Measurements from ENCODE around the gene APOD. TPM values are rescaled to one million over a fixed set of nuclear protein-coding genes. Genes with fewer than 3 reads are reported as not detected.
A peak's percentile ranks its signal among the peaks of the same experiment; 100 is the strongest.
"Not testable (repeated sequence)": the region's sequence is repeated elsewhere in the genome, so short reads cannot be mapped to it uniquely, and the experiment has no call there.

The APOD gene
- total RNA-seq, 1 donor from 2014 or later = 1.8 TPM

GRCh38 chr3:195623217-195623965, 39.7 kb upstream of the APOD start:
- not testable (repeated sequence) for H3K9me3 Mint-ChIP-seq; H3K36me3 Mint-ChIP-seq (ENCODE audit: low read depth); DNase-seq; H3K27me3 Mint-ChIP-seq; H3K27ac Mint-ChIP-seq; H3K4me3 Mint-ChIP-seq
- intact Hi-C loops (cut with micrococcal nuclease) = loop anchor here (10.0 kb wide), 1 partner anchor 231 kb away; no protein-coding TSS in a partner anchor
- peaks cover 18% of the 10 kb centered on the region for H3K4me1 Mint-ChIP-seq

GRCh38 chr3:195622523-195623170, 38.9 kb upstream of the APOD start:
- Mint-ChIP-seq H3K4me1 (peaks cover 16% of the 10 kb centered on the region), H3K27ac (peak overlapping the region; percentile 29)
- H3K36me3 Mint-ChIP-seq (ENCODE audit: low read depth); H3K27me3 Mint-ChIP-seq; DNase-seq; H3K9me3 Mint-ChIP-seq; H3K4me3 Mint-ChIP-seq: not testable (repeated sequence)
- intact Hi-C loops (cut with micrococcal nuclease) = loop anchor here (10.0 kb wide), 1 partner anchor 232 kb away; no protein-coding TSS in a partner anchor

GRCh38 chr3:195622012-195622411, 38.3 kb upstream of the APOD start:
- intact Hi-C loops (cut with micrococcal nuclease) = loop anchor here (10.0 kb wide), 1 partner anchor 233 kb away; no protein-coding TSS in a partner anchor
- not testable (repeated sequence) for H3K9me3 Mint-ChIP-seq
- peaks cover 12% of the 10 kb centered on the region for H3K4me1 Mint-ChIP-seq

GRCh38 chr3:195621095-195621494, 37.4 kb upstream of the APOD start:
- H3K27me3 Mint-ChIP-seq; DNase-seq; H3K27ac Mint-ChIP-seq; H3K9me3 Mint-ChIP-seq; H3K36me3 Mint-ChIP-seq (ENCODE audit: low read depth); H3K4me3 Mint-ChIP-seq: not testable (repeated sequence)
- intact Hi-C loops (cut with micrococcal nuclease) = loop anchor here (10.0 kb wide), 1 partner anchor 234 kb away; no protein-coding TSS in a partner anchor
- peaks cover 11% of the 10 kb centered on the region for H3K4me1 Mint-ChIP-seq

More at GRCh38 chr3:195622012-195622411, 38.3 kb upstream of the APOD start:
- not testable (repeated sequence) for DNase-seq; H3K4me3 Mint-ChIP-seq; H3K27me3 Mint-ChIP-seq; H3K36me3 Mint-ChIP-seq (ENCODE audit: low read depth)
- H3K27ac Mint-ChIP-seq = peak overlapping the region; percentile 67

- not testable (repeated sequence) for H3K27me3 Mint-ChIP-seq; H3K36me3 Mint-ChIP-seq (ENCODE audit: low read depth); DNase-seq; H3K4me3 Mint-ChIP-seq; H3K9me3 Mint-ChIP-seq
- peak overlapping the region; percentile 65 for H3K27ac Mint-ChIP-seq
- intact Hi-C loops (cut with micrococcal nuclease) = loop anchor here (10.0 kb wide), 1 partner anchor 234 kb away; no protein-coding TSS in a partner anchor
- H3K4me1 Mint-ChIP-seq = peaks cover 11% of the 10 kb centered on the region
These were observed 36.7 kb upstream of the APOD start for GRCh38 chr3:195620476-195620875.

GRCh38 chr3:195619591-195620369, 36.0 kb upstream of the APOD start:
- intact Hi-C loops (cut with micrococcal nuclease) = loop anchor here (10.0 kb wide), 1 partner anchor 235 kb away; no protein-coding TSS in a partner anchor
- not testable (repeated sequence) for H3K9me3 Mint-ChIP-seq; DNase-seq; H3K27me3 Mint-ChIP-seq; H3K36me3 Mint-ChIP-seq (ENCODE audit: low read depth); H3K4me3 Mint-ChIP-seq
- H3K4me1 Mint-ChIP-seq = peaks cover 12% of the 10 kb centered on the region
- H3K27ac Mint-ChIP-seq = peak overlapping the region; percentile 6

- H3K4me3 Mint-ChIP-seq; H3K27ac Mint-ChIP-seq; H3K36me3 Mint-ChIP-seq (ENCODE audit: low read depth); intact Hi-C loops (cut with micrococcal nuclease); H3K27me3 Mint-ChIP-seq; H3K9me3 Mint-ChIP-seq; DNase-seq: not testable (repeated sequence)
- peaks cover 21% of the 10 kb centered on the region for H3K4me1 Mint-ChIP-seq
These were observed 34.3 kb upstream of the APOD start for GRCh38 chr3:195617784-195618659.

GRCh38 chr3:195617134-195617533, 33.4 kb upstream of the APOD start:
- H3K4me3 Mint-ChIP-seq; intact Hi-C loops (cut with micrococcal nuclease): not testable (repeated sequence)
- peaks cover 21% of the 10 kb centered on the region for H3K4me1 Mint-ChIP-seq

GRCh38 chr3:195616681-195617080, 32.9 kb upstream of the APOD start:
- Mint-ChIP-seq H3K9me3 (peaks cover 2% of the 10 kb centered on the region), H3K36me3 (ENCODE audit: low read depth) (no peaks in the 10 kb centered on the region), H3K27me3 (peaks cover 4% of the 10 kb centered on the region), H3K4me3 (no peak overlapping the region), H3K4me1 (peaks cover 19% of the 10 kb centered on the region), H3K27ac (no peak overlapping the region)
- intact Hi-C loops (cut with micrococcal nuclease) = no loop called here
- DNase-seq = no peak

More at GRCh38 chr3:195617134-195617533, 33.4 kb upstream of the APOD start:
- H3K27me3 Mint-ChIP-seq; DNase-seq; H3K27ac Mint-ChIP-seq; H3K9me3 Mint-ChIP-seq; H3K36me3 Mint-ChIP-seq (ENCODE audit: low read depth): not testable (repeated sequence)

GRCh38 chr3:195615952-195616537, 32.3 kb upstream of the APOD start:
- not testable (repeated sequence) for H3K27me3 Mint-ChIP-seq; DNase-seq; H3K27ac Mint-ChIP-seq; H3K36me3 Mint-ChIP-seq (ENCODE audit: low read depth); H3K4me3 Mint-ChIP-seq; H3K9me3 Mint-ChIP-seq
- intact Hi-C loops (cut with micrococcal nuclease) = loop anchor here (2.0 kb wide), 1 partner anchor 105 kb away; the partner anchor contains the start of gene MUC20
- H3K4me1 Mint-ChIP-seq = peaks cover 17% of the 10 kb centered on the region

GRCh38 chr3:195614672-195615504, 31.1 kb upstream of the APOD start:
- peaks cover 14% of the 10 kb centered on the region for H3K4me1 Mint-ChIP-seq
- intact Hi-C loops (cut with micrococcal nuclease) = loop anchor here (2.0 kb wide), 1 partner anchor 106 kb away; the partner anchor contains the start of gene MUC20
- not testable (repeated sequence) for H3K27ac Mint-ChIP-seq; H3K27me3 Mint-ChIP-seq; H3K9me3 Mint-ChIP-seq; H3K36me3 Mint-ChIP-seq (ENCODE audit: low read depth)
- peak overlapping the region; percentile 12 for H3K4me3 Mint-ChIP-seq
- peak; percentile 67 for DNase-seq
